Choroid plexus epithelial cell (primary cell): Measurements from ENCODE around the gene ABCC8.

Experiments
- DNase-seq: peaks from one replicate; pipeline ENCODE4 v3.0.0-alpha.2; 2010; ENCODE audit warnings: low read depth
- H3K4me3 ChIP-seq: 2 replicates; pipeline ENCODE4 v1.5.1; 2011; ENCODE audit warnings: low read depth, mild to moderate bottlenecking, control low read depth, low read length, moderate library complexity
- CTCF ChIP-seq: conservative IDR thresholded peaks from 2 replicates; pipeline ENCODE4 v1.5.1; 2011; ENCODE audit warnings: low read depth, mild to moderate bottlenecking, control low read depth, inconsistent platforms, low read length, moderate library complexity

The ABCC8 gene

DNA sequence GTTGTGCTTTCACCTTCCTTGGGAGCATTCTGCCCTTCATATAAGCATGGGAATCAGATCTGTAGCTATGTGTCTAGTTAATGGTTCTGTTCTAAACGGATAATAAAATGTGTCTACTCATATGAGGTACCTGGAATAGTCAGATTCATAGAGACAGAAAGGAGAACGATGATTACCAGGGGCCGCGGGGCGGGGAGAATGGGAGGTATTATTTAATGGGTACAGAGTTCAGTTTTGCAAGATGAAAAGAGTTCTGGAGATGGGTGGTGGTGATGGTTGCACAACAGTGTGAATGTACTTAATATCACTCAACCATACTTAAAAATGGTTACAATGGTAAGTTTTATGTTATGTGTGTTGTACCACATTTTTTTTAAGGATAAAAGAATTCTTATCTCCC lies 10.0 kb upstream of the ABCC8 start:
- no peak overlapping the region for H3K4me3 ChIP-seq
- DNase-seq = no peak
- no peak for TF ChIP-seq CTCF

DNA sequence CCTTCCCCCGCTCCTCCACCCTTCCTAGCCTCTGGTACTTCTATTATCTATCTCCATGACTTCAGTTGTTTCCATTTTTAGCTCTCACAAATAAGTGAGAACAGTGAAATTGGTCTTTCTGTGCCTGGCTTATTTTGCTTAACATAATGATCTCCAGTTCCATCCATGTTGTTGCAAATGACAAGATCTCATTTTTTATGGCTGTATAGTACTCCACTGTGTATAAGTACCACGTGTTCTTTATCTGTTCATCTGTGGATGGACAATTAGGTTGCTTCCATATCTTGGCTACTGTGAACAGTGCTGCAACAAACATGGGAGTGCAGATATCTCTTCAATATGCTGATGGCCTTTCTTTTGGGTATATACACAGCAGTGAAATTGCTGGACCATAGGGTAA lies 6.9 kb upstream of the ABCC8 start:
- DNase-seq = no peak
- TF ChIP-seq CTCF = no peak
- no peak overlapping the region for H3K4me3 ChIP-seq

GRCh38 chr11:17481905-17482304 lies 5.3 kb upstream of the ABCC8 start:
- H3K4me3 ChIP-seq = no peak overlapping the region
- no peak for TF ChIP-seq CTCF
- DNase-seq = no peak

DNA sequence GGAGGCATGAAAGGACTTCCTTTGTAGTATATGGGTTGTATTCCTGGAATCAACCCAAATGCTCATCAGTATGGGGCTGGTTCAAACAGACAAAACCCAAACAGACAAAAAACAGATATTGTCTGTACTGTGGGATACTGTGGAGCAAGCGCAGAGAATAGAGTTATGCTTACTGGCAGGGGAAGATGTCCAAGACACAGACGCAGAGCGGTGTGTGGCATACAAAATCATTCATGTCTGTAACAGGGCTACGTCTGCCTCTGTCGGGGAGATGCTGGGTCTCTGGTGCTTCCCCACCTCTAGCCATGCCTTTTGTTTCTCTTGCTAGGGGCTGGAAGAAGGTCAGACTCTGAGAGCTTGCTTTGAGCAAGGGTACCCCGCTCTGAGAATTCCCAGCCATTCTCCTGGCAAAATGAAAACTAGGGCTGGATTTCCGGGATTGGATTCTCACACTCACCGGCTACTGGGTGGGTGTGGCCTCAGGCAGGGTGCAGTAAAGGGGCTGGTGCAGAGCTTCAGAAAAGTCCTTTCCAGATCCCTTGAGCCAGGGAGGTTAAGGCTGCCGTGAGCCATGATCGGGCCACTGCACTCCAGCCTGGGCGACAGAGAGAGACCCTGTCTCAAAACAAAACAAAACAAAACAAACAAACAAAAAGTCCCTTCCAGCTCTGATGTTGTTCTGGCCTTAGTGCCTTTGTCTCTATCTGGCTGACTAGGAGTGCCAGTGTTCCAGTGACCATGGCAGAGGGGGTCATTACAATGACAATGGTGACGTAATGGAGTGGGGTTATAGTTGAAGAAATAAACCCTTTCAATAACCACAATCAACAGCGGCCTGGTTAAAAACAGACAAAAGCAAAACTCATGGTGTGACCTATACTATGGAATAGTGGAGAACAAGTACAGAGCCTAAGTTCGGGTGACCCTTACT lies 2.9 kb upstream of the ABCC8 start:
- peak; percentile 17 for DNase-seq
- TF ChIP-seq CTCF = no peak
- no peak overlapping the region for H3K4me3 ChIP-seq

DNA sequence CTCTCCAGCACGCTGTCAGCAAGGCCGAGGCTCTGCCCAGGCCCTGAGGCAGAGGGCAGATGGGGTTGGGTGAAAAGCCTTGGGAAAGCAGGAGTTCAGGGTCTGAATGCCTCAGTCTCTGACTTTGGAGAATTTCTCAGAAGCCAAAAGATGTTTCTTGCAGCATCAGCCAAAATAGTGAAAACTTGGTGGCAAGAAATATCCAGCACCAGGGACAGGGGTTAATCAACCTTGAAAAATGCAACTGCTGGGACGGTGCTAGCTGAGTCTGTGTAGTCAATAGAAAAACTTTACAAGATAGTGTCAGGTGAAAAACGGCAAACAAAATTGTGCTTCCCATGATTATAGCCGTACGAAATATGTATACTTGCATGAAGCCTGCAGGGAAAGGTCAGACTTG lies 1.4 kb upstream of the ABCC8 start:
- no peak for TF ChIP-seq CTCF
- no peak overlapping the region for H3K4me3 ChIP-seq
- peak; percentile 12 for DNase-seq

DNA sequence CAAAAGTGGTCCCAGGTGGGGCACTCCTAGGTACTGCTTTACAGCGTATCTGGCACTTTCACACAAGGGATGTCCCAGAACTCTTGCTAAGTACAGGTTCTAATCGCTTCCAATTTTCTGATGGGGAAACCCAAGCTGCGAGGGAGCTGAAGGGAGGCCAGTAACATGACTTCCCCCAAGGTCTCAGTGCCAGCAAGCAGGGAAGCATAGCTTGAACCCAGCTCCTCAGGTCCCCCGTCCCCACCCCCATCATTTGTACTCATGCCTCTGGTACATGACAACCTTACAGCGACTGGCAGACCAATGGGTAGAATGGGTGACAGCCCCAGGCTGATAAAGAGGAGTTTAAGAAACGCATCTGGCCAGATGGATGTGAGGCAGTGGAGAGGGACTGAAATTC lies 716 bp upstream of the ABCC8 start:
- TF ChIP-seq CTCF = no peak

DNA sequence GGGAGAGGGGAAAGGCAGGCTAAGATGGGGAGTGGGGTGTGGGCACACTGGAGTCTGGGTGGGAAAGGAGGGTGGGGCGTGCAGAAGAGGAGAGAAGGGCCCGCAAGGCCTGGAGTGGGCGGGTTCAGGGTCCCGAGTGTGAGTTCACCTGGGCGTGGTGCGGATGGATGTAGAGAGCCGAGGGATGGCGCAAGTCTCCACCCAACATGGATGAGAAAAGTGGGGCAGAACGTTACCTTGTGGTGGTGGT lies 364 bp upstream of the ABCC8 start:
- H3K4me3 ChIP-seq = no peak overlapping the region
- TF ChIP-seq CTCF = no peak
- DNase-seq = no peak

More for the DNA sequence above, 716 bp upstream of the ABCC8 start:
- no peak for DNase-seq
- no peak overlapping the region for H3K4me3 ChIP-seq
